HEK293T (cell line): ENCODE measurements around the gene INPP5D.
"Not testable (repeated sequence)": the region's sequence is repeated elsewhere in the genome, so short reads cannot be mapped to it uniquely, and the experiment has no call there.

Experiments used
- CTCF ChIA-PET: fragments of 350-600 bp; formaldehyde crosslinking; extraction: SDS; loops from one replicate; lab custom pipeline; 2021; ENCODE audit warnings: antibody characterized with exemption, inconsistent platforms; lab: Yijun Ruan, JAX
- POLR2A ChIA-PET: fragments of 350-600 bp; formaldehyde crosslinking; extraction: SDS; loops from one replicate; lab custom pipeline; 2020; ENCODE audit warnings: antibody characterized with exemption, inconsistent platforms; lab: Yijun Ruan, JAX
- DNase-seq: peaks from one replicate; pipeline ENCODE4 v3.0.0; 2012; ENCODE audit warnings: mixed read lengths; ENCODE audit errors: extremely low spot score
- ARNT ChIP-seq: fragments of 450-650 bp; IDR thresholded peaks from 2 replicates; pipeline ENCODE4 v1.6.1; 2017; ENCODE audit warnings: mild to moderate bottlenecking
- BHLHE40 ChIP-seq: fragments of 450-650 bp; IDR thresholded peaks from 2 replicates; pipeline ENCODE4 v1.6.1; 2016; ENCODE audit warnings: mild to moderate bottlenecking, moderate library complexity, borderline replicate concordance
- CTBP1 ChIP-seq: fragments of 450-650 bp; IDR thresholded peaks from 2 replicates; pipeline ENCODE4 v1.6.1; 2016; ENCODE audit warnings: borderline replicate concordance
- ELF4 ChIP-seq: fragments of 450-650 bp; IDR thresholded peaks from 2 replicates; pipeline ENCODE4 v1.6.1; 2017; ENCODE audit warnings: antibody characterized with exemption
- FOXA1 ChIP-seq: fragments of 450-650 bp; IDR thresholded peaks from 2 replicates; pipeline ENCODE4 v1.6.1; 2016; ENCODE audit warnings: mild to moderate bottlenecking
- FOXK2 ChIP-seq: fragments of 450-650 bp; IDR thresholded peaks from 2 replicates; pipeline ENCODE4 v1.6.1; 2016; ENCODE audit warnings: mild to moderate bottlenecking
- FOXM1 ChIP-seq: fragments of 450-650 bp; IDR thresholded peaks from 2 replicates; pipeline ENCODE4 v1.6.1; 2017; ENCODE audit warnings: mild to moderate bottlenecking, borderline replicate concordance
- HDGF ChIP-seq: fragments of 450-650 bp; IDR thresholded peaks from 2 replicates; pipeline ENCODE4 v1.6.1; 2017; ENCODE audit warnings: antibody characterized with exemption, borderline replicate concordance
- L3MBTL2 ChIP-seq: fragments of 450-650 bp; conservative IDR thresholded peaks from 2 replicates; pipeline ENCODE4 v1.6.1; 2016; ENCODE audit warnings: mild to moderate bottlenecking
- LEF1 ChIP-seq: fragments of 450-650 bp; IDR thresholded peaks from 2 replicates; pipeline ENCODE4 v1.6.1; 2017; ENCODE audit warnings: mild to moderate bottlenecking, borderline replicate concordance
- NFRKB ChIP-seq: fragments of 450-650 bp; IDR thresholded peaks from 2 replicates; pipeline ENCODE4 v1.6.1; 2016; ENCODE audit warnings: mild to moderate bottlenecking, moderate library complexity
- SP1 ChIP-seq: fragments of 450-650 bp; IDR thresholded peaks from 2 replicates; pipeline ENCODE4 v1.6.1; 2017
- SUZ12 ChIP-seq: fragments of 450-650 bp; IDR thresholded peaks from 2 replicates; pipeline ENCODE4 v1.6.1; 2016; ENCODE audit warnings: mild to moderate bottlenecking
- TARDBP ChIP-seq: fragments of 450-650 bp; IDR thresholded peaks from 2 replicates; pipeline ENCODE4 v1.6.1; 2016
- ZNF384 ChIP-seq: fragments of 450-650 bp; IDR thresholded peaks from 2 replicates; pipeline ENCODE4 v1.6.1; 2016
- TF ChIP-seq, protein P1 (sequence below): fragments of 450-650 bp; IDR thresholded peaks from 2 replicates; pipeline ENCODE4 v1.6.1; 2016

Gene INPP5D

DNA sequence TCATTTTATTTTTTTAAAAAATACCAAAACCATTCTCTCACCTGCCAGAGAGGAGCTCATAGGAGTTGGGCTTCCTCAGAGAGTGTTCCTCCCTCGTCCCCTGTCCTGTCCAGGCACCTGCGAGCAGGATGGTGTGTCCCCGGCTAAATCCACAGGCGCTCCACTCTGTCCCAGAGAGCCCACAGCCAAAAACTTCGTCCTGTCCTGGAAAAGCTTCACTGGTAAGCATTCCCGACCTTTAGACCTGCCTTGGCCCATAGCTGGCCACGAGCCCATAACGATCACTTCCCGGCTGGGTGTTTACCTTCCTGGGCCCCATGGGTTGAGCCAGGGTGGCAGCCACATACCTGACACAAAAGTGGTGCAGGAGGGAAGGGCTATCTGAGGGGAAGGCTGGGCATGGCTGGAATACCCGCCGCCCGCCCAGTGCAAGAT is 47.1 kb upstream of the INPP5D start, which contains the start of gene NGEF:
NGEF (minus strand) TSS at position 230 of the 435 bp plus-strand sequence. CDS start 38,366 bp downstream, outside the sequence.
- POLR2A ChIA-PET = no interaction called here
- no peak for DNase-seq
- TF ChIP-seq BHLHE40 (no peak), ELF4 (no peak), CTBP1 (no peak), ARNT (no peak), NFRKB (no peak), LEF1 (no peak), SUZ12 (no peak), FOXM1 (no peak), FOXK2 (no peak), FOXA1 (no peak), SP1 (no peak), HDGF (no peak), ZNF384 (no peak)
- TF ChIP-seq, protein P1, sequence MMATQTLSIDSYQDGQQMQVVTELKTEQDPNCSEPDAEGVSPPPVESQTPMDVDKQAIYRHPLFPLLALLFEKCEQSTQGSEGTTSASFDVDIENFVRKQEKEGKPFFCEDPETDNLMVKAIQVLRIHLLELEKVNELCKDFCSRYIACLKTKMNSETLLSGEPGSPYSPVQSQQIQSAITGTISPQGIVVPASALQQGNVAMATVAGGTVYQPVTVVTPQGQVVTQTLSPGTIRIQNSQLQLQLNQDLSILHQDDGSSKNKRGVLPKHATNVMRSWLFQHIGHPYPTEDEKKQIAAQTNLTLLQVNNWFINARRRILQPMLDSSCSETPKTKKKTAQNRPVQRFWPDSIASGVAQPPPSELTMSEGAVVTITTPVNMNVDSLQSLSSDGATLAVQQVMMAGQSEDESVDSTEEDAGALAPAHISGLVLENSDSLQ = no peak
- CTCF ChIA-PET = no interaction called here

DNA sequence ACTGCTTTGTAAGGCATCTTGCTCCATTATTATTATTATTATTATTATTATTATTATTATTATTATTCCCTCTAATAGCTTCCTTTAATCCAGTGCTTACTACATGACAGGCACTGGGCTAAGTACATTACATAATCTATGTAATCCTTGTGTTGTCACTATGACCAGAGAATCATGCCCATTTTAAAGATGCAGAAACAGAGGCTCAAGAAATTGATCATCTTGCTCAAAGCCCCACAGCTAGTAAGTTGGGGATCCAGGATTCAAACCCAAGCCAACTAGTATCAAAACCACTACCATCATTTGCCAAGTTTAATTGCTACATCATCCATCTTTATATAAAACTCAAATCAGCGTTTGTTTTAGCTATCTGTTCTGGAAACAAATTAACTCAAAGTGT is 46.5 kb upstream of the INPP5D start:
- CTCF ChIA-PET = no interaction called here
- DNase-seq = no peak
- TF ChIP-seq ZNF384 (no peak), FOXK2 (no peak), TARDBP (no peak), FOXM1 (no peak)
- POLR2A ChIA-PET = no interaction called here

DNA sequence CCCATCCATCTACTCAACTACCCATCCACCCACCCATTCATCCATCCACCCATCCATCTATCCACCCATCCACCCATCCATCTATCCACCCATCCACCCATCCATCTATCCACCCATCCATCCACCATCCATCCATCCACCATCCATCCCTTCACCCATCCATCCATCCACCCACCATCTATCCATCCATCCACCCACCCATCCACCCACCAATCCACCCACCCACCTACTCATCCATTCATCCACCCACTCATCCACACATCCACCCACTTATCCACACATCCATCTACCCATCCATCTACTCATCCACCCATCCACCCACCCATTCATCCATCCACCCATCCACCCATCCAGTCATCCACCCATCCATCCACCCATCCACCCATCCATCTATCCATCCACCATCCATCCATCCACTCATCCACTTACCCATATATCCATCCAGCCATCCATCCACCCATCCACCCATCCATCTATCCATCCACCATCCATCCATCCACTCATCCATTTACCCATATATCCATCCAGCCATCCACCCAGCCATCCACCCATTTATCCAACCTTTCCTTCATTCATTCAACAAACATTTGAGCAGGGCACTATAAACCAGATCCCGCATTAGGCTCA is 45.0 kb upstream of the INPP5D start:
- no peak for DNase-seq
- ChIA-PET POLR2A (no interaction called here), CTCF (no interaction called here)
- TF ChIP-seq L3MBTL2 (no peak), CTBP1 (no peak), ELF4 (no peak), TARDBP (no peak), ARNT (no peak), SUZ12 (no peak), BHLHE40 (no peak), SP1 (no peak), FOXK2 (no peak)
- TF ChIP-seq, protein P1 = no peak

DNA sequence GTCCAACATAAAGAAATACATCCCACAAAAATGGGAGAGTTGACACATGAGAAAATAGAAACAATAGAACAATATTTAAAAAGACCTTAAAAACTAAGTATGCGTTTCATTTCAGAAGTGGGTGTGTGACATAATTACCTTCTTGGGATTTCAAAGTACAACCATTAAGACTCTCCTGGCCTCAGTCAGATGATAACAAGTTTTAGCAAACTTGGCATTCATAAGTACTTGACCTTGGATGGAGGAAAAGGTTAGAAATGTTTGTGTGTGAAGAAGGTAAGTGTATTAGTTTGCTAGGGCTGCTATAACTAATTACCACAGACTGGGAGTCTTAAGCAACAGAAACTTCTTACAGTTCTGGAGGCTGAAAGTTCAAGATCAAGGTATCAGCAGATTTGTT is 42.2 kb upstream of the INPP5D start:
- TF ChIP-seq SP1 = no peak
- no peak for TF ChIP-seq ELF4
- TF ChIP-seq ZNF384 = no peak
- no peak for TF ChIP-seq ARNT
- no peak for TF ChIP-seq CTBP1
- TF ChIP-seq NFRKB = no peak
- no peak for TF ChIP-seq FOXM1
- TF ChIP-seq HDGF = no peak
- TF ChIP-seq, protein P1 = no peak
- TF ChIP-seq TARDBP = no peak
- TF ChIP-seq FOXA1 = no peak
- TF ChIP-seq LEF1 = no peak
- TF ChIP-seq L3MBTL2 = no peak
- ChIA-PET POLR2A (no interaction called here), CTCF (no interaction called here)
- no peak for DNase-seq

DNA sequence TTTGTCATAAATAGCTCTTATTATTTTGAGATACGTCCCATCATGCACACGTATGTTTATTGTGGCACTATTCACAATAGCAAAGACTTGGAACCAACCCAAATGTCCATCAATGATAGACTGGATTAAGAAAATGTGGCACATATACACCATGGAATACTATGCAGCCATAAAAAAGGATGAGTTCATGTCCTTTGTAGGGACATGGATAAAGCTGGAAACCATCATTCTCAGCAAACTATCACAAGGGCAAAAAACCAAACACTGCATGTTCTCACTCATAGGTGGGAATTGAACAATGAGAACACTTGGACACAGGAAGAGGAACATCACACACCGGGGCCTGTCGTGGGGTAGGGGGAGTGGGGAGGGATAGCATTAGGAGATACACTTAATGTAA is 40.5 kb upstream of the INPP5D start:
- POLR2A ChIA-PET, CTCF ChIA-PET, DNase-seq: not testable (repeated sequence)

DNA sequence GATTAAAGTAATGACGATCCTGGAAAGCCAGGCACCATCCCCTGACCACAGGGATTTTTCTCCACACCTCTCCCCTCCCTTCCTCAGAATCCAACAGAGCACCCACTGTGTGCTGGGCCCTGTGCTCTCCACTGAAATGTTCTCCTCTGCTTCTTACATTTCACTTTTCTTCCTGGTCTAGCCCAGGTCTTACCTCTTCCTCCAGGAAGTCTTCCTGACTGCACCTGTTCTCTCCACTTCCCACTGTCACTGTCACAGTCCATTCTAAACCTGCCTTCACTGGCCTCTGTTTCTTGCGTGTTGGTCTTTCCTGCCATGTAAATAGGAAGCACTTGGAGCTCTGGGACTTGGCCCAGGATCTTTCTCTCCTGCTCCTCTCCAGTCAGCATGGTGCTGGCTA is 39.7 kb upstream of the INPP5D start:
- TF ChIP-seq ARNT (no peak), NFRKB (no peak), HDGF (no peak), SP1 (no peak), FOXM1 (no peak), ELF4 (no peak), L3MBTL2 (no peak), TARDBP (no peak), FOXK2 (no peak), SUZ12 (no peak), BHLHE40 (no peak), ZNF384 (no peak), FOXA1 (no peak), LEF1 (no peak), CTBP1 (no peak)
- TF ChIP-seq, protein P1 = no peak
- ChIA-PET POLR2A (no interaction called here), CTCF (no interaction called here)
- DNase-seq = no peak
